Tibial artery (tissue), 4 donors: Measurements from ENCODE around the gene TOMT.

Experiments used
- DNase-seq, 2 donors: peaks; one replicate each; pipeline ENCODE4 v3.0.0-alpha.2; 2019
- H3K27ac ChIP-seq, 2 donors: fragments of 200-600 bp; sonication (generic) in 1 of 2; 1 replicate in 1 of 2; 2 replicates in 1 of 2; pipeline ENCODE4 v1.5.1; 2018 to 2019; ENCODE audit warnings: mild to moderate bottlenecking in 1 of 2
- H3K27me3 ChIP-seq, 2 donors: fragments of 200-600 bp; sonication (generic) in 1 of 2; one replicate each; pipeline versions ENCODE4 v1.5.1 to v1.6.0; 2016 to 2019
- H3K36me3 ChIP-seq, 3 donors: fragments of 200-600 bp; sonication (generic) in 2 of 3; one replicate each; pipeline ENCODE4 v1.5.1; 2016 to 2019; ENCODE audit warnings: mild to moderate bottlenecking in 2 of 3
- H3K4me1 ChIP-seq, 4 donors: fragments of 200-600 bp; sonication (generic) in 2 of 4; 1 replicate in 3 of 4; 2 replicates in 1 of 4; pipeline ENCODE4 v1.5.1; 2016 to 2019
- H3K4me3 ChIP-seq, 2 donors: fragments of 200-600 bp; sonication (generic) in 1 of 2; 1 replicate in 1 of 2; 2 replicates in 1 of 2; pipeline ENCODE4 v1.5.1; 2018 to 2019; ENCODE audit warnings: mild to moderate bottlenecking in 2 of 2
- H3K9me3 ChIP-seq, 3 donors: fragments of 200-600 bp; sonication (generic) in 1 of 3; one replicate each; pipeline ENCODE4 v1.5.1; 2016 to 2019
- CTCF ChIP-seq, 2 experiments: fragments of 200-600 bp in 1 of 2; fragments of 450-650 bp in 1 of 2; IDR thresholded peaks; one replicate each; pipeline ENCODE4 v1.5.1; 2017 to 2019; ENCODE audit warnings: antibody characterized with exemption in 2 of 2, mild to moderate bottlenecking in 1 of 2, moderate library complexity in 1 of 2
- intact Hi-C: fragments of 100-400 bp; cut with DNase I; formaldehyde crosslinking; loops from one replicate; pipeline ENCODE4 v1.15.0; 2023; ENCODE audit warnings: low total_unique reads

Gene TOMT

GRCh38 chr11:72112143-72112977 lies 6.6 kb downstream of the TOMT start, which contains the start of gene ANAPC15:
TSS of gene ANAPC15 (minus strand) at chr11:72112695. CDS start at chr11:72111276, 1,419 bp downstream.
- peaks cover 0 to 24% (median 6%) of the 10 kb centered on the region in 3 donors for H3K36me3 ChIP-seq
- TF ChIP-seq CTCF (IDR thresholded peaks at IDR 0.05) = no peak
- H3K27me3 ChIP-seq = peaks cover 0 to 5% of the 10 kb centered on the region in 2 donors
- peak within 1 kb of the TSS; percentile 90 to 94 for H3K27ac ChIP-seq
- peak within 1 kb of the TSS; percentile 58 to 66 for H3K4me3 ChIP-seq
- peak; percentile 99 to 100 for DNase-seq
- intact Hi-C loops = no loop called here
- peaks cover 0 to 15% (median 7%) of the 10 kb centered on the region in 4 donors for H3K4me1 ChIP-seq
- no peaks in the 10 kb centered on the region for H3K9me3 ChIP-seq

- H3K9me3 ChIP-seq = no peaks in the 10 kb centered on the region
- peaks cover 0 to 17% (median 5%) of the 10 kb centered on the region in 3 donors for H3K36me3 ChIP-seq
- H3K4me1 ChIP-seq = peaks cover 0 to 15% (median 7%) of the 10 kb centered on the region in 4 donors
- no peak for DNase-seq
- peak overlapping the region; percentile 58 to 66 for H3K4me3 ChIP-seq
- no peak for TF ChIP-seq CTCF (IDR thresholded peaks at IDR 0.05)
- H3K27me3 ChIP-seq = peaks cover 0 to 9% of the 10 kb centered on the region in 2 donors
- intact Hi-C loops = no loop called here
- peak overlapping the region; percentile 90 to 94 for H3K27ac ChIP-seq
Observed at GRCh38 chr11:72112978-72113808, 7.5 kb downstream of the TOMT start.

- Histone ChIP-seq H3K4me3 (no peak overlapping the region), H3K4me1 (peaks cover 0 to 15% (median 7%) of the 10 kb centered on the region in 4 donors), H3K36me3 (peaks cover 0 to 4% (median 0%) of the 10 kb centered on the region in 3 donors), H3K9me3 (no peaks in the 10 kb centered on the region), H3K27ac (no peak overlapping the region), H3K27me3 (peaks cover 0 to 17% of the 10 kb centered on the region in 2 donors)
- DNase-seq = no peak
- intact Hi-C loops = no loop called here
- TF ChIP-seq CTCF (IDR thresholded peaks at IDR 0.05) = no peak
Observed at GRCh38 chr11:72114570-72114969, 8.8 kb downstream of the TOMT start.

- Histone ChIP-seq H3K27ac (no peak overlapping the region), H3K4me3 (no peak overlapping the region), H3K9me3 (no peaks in the 10 kb centered on the region), H3K27me3 (peaks cover 0 to 24% of the 10 kb centered on the region in 2 donors), H3K4me1 (peaks cover 0 to 12% (median 4%) of the 10 kb centered on the region in 4 donors), H3K36me3 (no peaks in the 10 kb centered on the region)
- no peak for DNase-seq
- intact Hi-C loops = no loop called here
- TF ChIP-seq CTCF (IDR thresholded peaks at IDR 0.05) = no peak
Observed at GRCh38 chr11:72116019-72116755, 10.5 kb downstream of the TOMT start.

- intact Hi-C loops = no loop called here
- Histone ChIP-seq H3K9me3 (no peaks in the 10 kb centered on the region), H3K4me1 (no peaks in the 10 kb centered on the region), H3K27ac (no peak overlapping the region), H3K36me3 (no peaks in the 10 kb centered on the region), H3K4me3 (no peak overlapping the region), H3K27me3 (peaks cover 0 to 30% of the 10 kb centered on the region in 2 donors)
- no peak for TF ChIP-seq CTCF (IDR thresholded peaks at IDR 0.05)
- DNase-seq = no peak
Observed at GRCh38 chr11:72119198-72119597, 13.5 kb downstream of the TOMT start.
